MM.1S (cell line): ENCODE measurements around the gene MBD5.

ENCODE experiments used
- DNase-seq: peaks from one replicate; pipeline ENCODE4 v3.0.0-alpha.2; 2015
- H2AFZ ChIP-seq: fragments of 300-600 bp; sonication (generic); 2 replicates; pipeline ENCODE4 v1.6.0; 2016; ENCODE audit warnings: antibody characterized with exemption, low read length
- H3F3A ChIP-seq: fragments of 300-600 bp; sonication (generic); 2 replicates; pipeline ENCODE4 v1.6.1; 2016; ENCODE audit warnings: mild to moderate bottlenecking, antibody characterized with exemption, low read length, moderate library complexity, mixed read lengths; ENCODE audit not compliant: insufficient read depth
- H3K27ac ChIP-seq: fragments of 300-600 bp; sonication (generic); 2 replicates; pipeline ENCODE4 v1.5.1; 2016; ENCODE audit warnings: mild to moderate bottlenecking, low read length
- H3K27me3 ChIP-seq: fragments of 300-600 bp; sonication (generic); replicated peaks from 2 replicates; pipeline ENCODE4 v1.6.0; 2016; ENCODE audit warnings: low read length; ENCODE audit not compliant: insufficient read depth
- H3K36me3 ChIP-seq: fragments of 300-600 bp; sonication (generic); replicated peaks from 2 replicates; pipeline ENCODE4 v1.6.1; 2016; ENCODE audit warnings: mild to moderate bottlenecking, low read length, mixed read lengths; ENCODE audit not compliant: insufficient read depth
- H3K4me1 ChIP-seq: fragments of 300-600 bp; sonication (generic); 2 replicates; pipeline ENCODE4 v1.6.1; 2016; ENCODE audit warnings: low read length, mixed read lengths
- H3K4me2 ChIP-seq: fragments of 300-600 bp; sonication (generic); 2 replicates; pipeline ENCODE4 v1.6.0; 2016; ENCODE audit warnings: low read depth, low read length
- H3K4me3 ChIP-seq: fragments of 300-600 bp; sonication (generic); 2 replicates; pipeline ENCODE4 v1.5.1; 2016; ENCODE audit warnings: low read length, mixed read lengths
- H3K79me2 ChIP-seq: fragments of 300-600 bp; sonication (generic); 2 replicates; pipeline ENCODE4 v1.6.1; 2016; ENCODE audit warnings: mixed run types, low read length, mixed read lengths
- H3K9ac ChIP-seq: fragments of 300-600 bp; sonication (generic); 2 replicates; pipeline ENCODE4 v1.6.1; 2016; ENCODE audit warnings: low read length, mixed read lengths
- H3K9me2 ChIP-seq: fragments of 300-600 bp; sonication (generic); replicated peaks from 2 replicates; pipeline ENCODE4 v1.6.1; 2016; ENCODE audit warnings: mild to moderate bottlenecking, low read length, mixed read lengths; ENCODE audit not compliant: insufficient read depth
- H3K9me3 ChIP-seq: fragments of 300-600 bp; sonication (generic); replicated peaks from 2 replicates; pipeline ENCODE4 v1.6.1; 2016; ENCODE audit warnings: mild to moderate bottlenecking, low read length, mixed read lengths; ENCODE audit not compliant: insufficient read depth
- H4K20me1 ChIP-seq: fragments of 300-600 bp; sonication (generic); 2 replicates; pipeline ENCODE4 v1.6.1; 2016; ENCODE audit warnings: mild to moderate bottlenecking, low read length, moderate library complexity, mixed read lengths; ENCODE audit not compliant: insufficient read depth
- CTCF ChIP-seq: fragments of 300-600 bp; sonication (generic); IDR thresholded peaks from 2 replicates; pipeline ENCODE4 v1.5.1; 2016; ENCODE audit warnings: antibody characterized with exemption, low read length, mixed read lengths
- EZH2 ChIP-seq: fragments of 300-600 bp; sonication (generic); optimal IDR thresholded peaks from 2 replicates; pipeline ENCODE3; 2017; ENCODE audit warnings: low read depth, mild to moderate bottlenecking, antibody characterized with exemption, low read length, mixed read lengths
- EZH2phosphoT487 ChIP-seq: fragments of 300-600 bp; sonication (generic); IDR thresholded peaks from 2 replicates; pipeline ENCODE4 v1.6.1; 2018; ENCODE audit warnings: antibody characterized with exemption, low read length

MBD5 gene

GRCh38 chr2:148167241-148167766, 146.4 kb downstream of the MBD5 start:
- Histone ChIP-seq H3K9ac (no peak overlapping the region), H3K27ac (no peak overlapping the region), H3K4me1 (no peaks in the 10 kb centered on the region), H3K4me2 (no peak overlapping the region), H4K20me1 (no peaks in the 10 kb centered on the region), H3K36me3 (no peaks in the 10 kb centered on the region), H3F3A (no peaks in the 10 kb centered on the region), H2AFZ (no peak overlapping the region), H3K9me2 (no peaks in the 10 kb centered on the region), H3K27me3 (no peaks in the 10 kb centered on the region), H3K9me3 (no peaks in the 10 kb centered on the region), H3K4me3 (no peak overlapping the region), H3K79me2 (no peaks in the 10 kb centered on the region)
- no peak for DNase-seq
- TF ChIP-seq EZH2 (no peak), CTCF (no peak), EZH2phosphoT487 (no peak)

DNA sequence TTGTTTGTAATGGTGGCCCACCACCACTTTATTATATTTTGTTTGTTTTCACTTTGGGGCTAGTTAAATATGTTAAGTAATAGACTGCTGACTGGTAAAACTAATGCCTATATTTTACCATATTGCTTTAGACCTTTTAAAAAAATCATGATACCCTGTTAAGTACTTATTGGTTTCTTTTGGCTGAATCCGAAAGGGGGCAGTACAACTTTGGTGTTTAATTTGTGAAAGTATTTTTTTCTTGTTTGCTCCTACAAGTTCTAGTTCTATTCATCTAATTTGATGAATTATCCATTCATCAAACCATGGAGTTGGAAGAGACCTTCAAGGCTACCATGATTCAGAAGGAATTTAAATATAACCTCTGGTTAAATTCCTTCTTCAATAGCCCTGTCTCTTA, 147.0 kb downstream of the MBD5 start:
- Histone ChIP-seq H3F3A (no peaks in the 10 kb centered on the region), H3K27me3 (no peaks in the 10 kb centered on the region), H3K27ac (no peak overlapping the region), H3K36me3 (no peaks in the 10 kb centered on the region), H4K20me1 (no peaks in the 10 kb centered on the region), H2AFZ (no peak overlapping the region), H3K9me2 (no peaks in the 10 kb centered on the region), H3K79me2 (no peaks in the 10 kb centered on the region), H3K4me1 (no peaks in the 10 kb centered on the region), H3K9me3 (no peaks in the 10 kb centered on the region), H3K9ac (no peak overlapping the region), H3K4me2 (no peak overlapping the region), H3K4me3 (no peak overlapping the region)
- no peak for DNase-seq
- TF ChIP-seq EZH2: no peak

GRCh38 chr2:148172131-148172753, 151.4 kb downstream of the MBD5 start:
- Histone ChIP-seq H3K36me3 (no peaks in the 10 kb centered on the region), H3K9me2 (no peaks in the 10 kb centered on the region), H3K27me3 (no peaks in the 10 kb centered on the region), H3F3A (no peaks in the 10 kb centered on the region), H3K4me2 (no peak overlapping the region), H3K4me3 (no peak overlapping the region), H2AFZ (no peak overlapping the region), H3K79me2 (no peaks in the 10 kb centered on the region), H3K9me3 (no peaks in the 10 kb centered on the region), H3K4me1 (no peaks in the 10 kb centered on the region), H3K27ac (no peak overlapping the region), H4K20me1 (no peaks in the 10 kb centered on the region), H3K9ac (no peak overlapping the region)
- no peak for DNase-seq
- TF ChIP-seq CTCF (no peak), EZH2 (no peak), EZH2phosphoT487 (no peak)

DNA sequence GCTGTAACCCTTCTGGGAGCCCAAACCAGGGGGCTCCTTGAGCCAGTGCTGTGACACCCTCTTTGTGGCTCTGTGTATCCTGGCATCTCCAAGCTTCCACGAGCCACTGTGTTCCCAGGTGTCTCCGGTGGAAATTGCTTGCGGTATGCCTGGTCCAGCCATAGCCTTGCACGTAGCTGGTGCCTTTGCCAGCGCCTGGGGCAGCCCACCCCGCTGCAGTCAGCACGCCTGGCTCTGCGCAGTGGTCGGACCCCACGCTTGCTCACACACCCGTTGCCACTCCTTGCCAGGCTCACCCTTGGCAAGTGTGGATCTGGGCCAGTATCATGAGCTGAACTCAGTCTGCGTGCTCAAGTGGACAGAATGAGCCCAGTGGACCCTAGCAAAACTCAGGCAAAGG, 152.3 kb downstream of the MBD5 start:
- Histone ChIP-seq H3K36me3 (no peaks in the 10 kb centered on the region), H3F3A (no peaks in the 10 kb centered on the region), H3K27me3 (no peaks in the 10 kb centered on the region), H3K27ac (no peak overlapping the region), H3K9me2 (no peaks in the 10 kb centered on the region), H3K9me3 (no peaks in the 10 kb centered on the region), H2AFZ (no peak overlapping the region), H4K20me1 (no peaks in the 10 kb centered on the region), H3K79me2 (no peaks in the 10 kb centered on the region), H3K4me3 (no peak overlapping the region), H3K9ac (no peak overlapping the region), H3K4me2 (no peak overlapping the region), H3K4me1 (no peaks in the 10 kb centered on the region)
- DNase-seq: no peak
- no peak for TF ChIP-seq EZH2phosphoT487
